Measurements from ENCODE around the gene ILRUN.

Gene ILRUN

GRCh38 chr6:34736823-34737222 is 40.3 kb upstream of the ILRUN start:
- H3K4me3 ChIP-seq (ENCODE audit: low read depth, low read length), result no peak overlapping the region
- no peak for DNase-seq (ENCODE audit: low read depth)
- TF ChIP-seq MYC (IDR thresholded peaks at IDR 0.05; ENCODE audit: low read depth, low read length), result no peak
- TF ChIP-seq CTCF (IDR thresholded peaks at IDR 0.05; ENCODE audit: low read depth, low read length), result no peak
- no peak for TF ChIP-seq MAX (IDR thresholded peaks at IDR 0.05; ENCODE audit: low read depth, low read length)
- no peak for TF ChIP-seq POLR2A (IDR thresholded peaks at IDR 0.05; ENCODE audit: extremely low read depth, insufficient read length)

- no peak overlapping the region for H3K4me3 ChIP-seq (ENCODE audit: low read depth, low read length)
- no peak for TF ChIP-seq POLR2A (IDR thresholded peaks at IDR 0.05; ENCODE audit: extremely low read depth, insufficient read length)
- TF ChIP-seq MAX (IDR thresholded peaks at IDR 0.05; ENCODE audit: low read depth, low read length), result no peak
- no peak for TF ChIP-seq MYC (IDR thresholded peaks at IDR 0.05; ENCODE audit: low read depth, low read length)
- no peak for TF ChIP-seq CTCF (IDR thresholded peaks at IDR 0.05; ENCODE audit: low read depth, low read length)
- DNase-seq (ENCODE audit: low read depth), result no peak
Measured at GRCh38 chr6:34731393-34732060, 35.0 kb upstream of the ILRUN start.

GRCh38 chr6:34729631-34730470 is 33.3 kb upstream of the ILRUN start:
- no peak overlapping the region for H3K4me3 ChIP-seq (ENCODE audit: low read depth, low read length)
- TF ChIP-seq POLR2A (IDR thresholded peaks at IDR 0.05; ENCODE audit: extremely low read depth, insufficient read length), result no peak
- TF ChIP-seq MYC (IDR thresholded peaks at IDR 0.05; ENCODE audit: low read depth, low read length), result no peak
- TF ChIP-seq CTCF (IDR thresholded peaks at IDR 0.05; ENCODE audit: low read depth, low read length), result no peak
- no peak for TF ChIP-seq MAX (IDR thresholded peaks at IDR 0.05; ENCODE audit: low read depth, low read length)
- DNase-seq (ENCODE audit: low read depth), result no peak

- TF ChIP-seq CTCF (IDR thresholded peaks at IDR 0.05; ENCODE audit: low read depth, low read length) (no peak), MAX (IDR thresholded peaks at IDR 0.05; ENCODE audit: low read depth, low read length) (no peak)
- DNase-seq (ENCODE audit: low read depth), result no peak
- H3K4me3 ChIP-seq (ENCODE audit: low read depth, low read length), result no peak overlapping the region
Measured at GRCh38 chr6:34726055-34726454, 29.5 kb upstream of the ILRUN start.

GRCh38 chr6:34723203-34723602 is 26.6 kb upstream of the ILRUN start:
- no peak for DNase-seq (ENCODE audit: low read depth)
- no peak overlapping the region for H3K4me3 ChIP-seq (ENCODE audit: low read depth, low read length)
- no peak for TF ChIP-seq MYC (IDR thresholded peaks at IDR 0.05; ENCODE audit: low read depth, low read length)
- no peak for TF ChIP-seq CTCF (IDR thresholded peaks at IDR 0.05; ENCODE audit: low read depth, low read length)
- TF ChIP-seq MAX (IDR thresholded peaks at IDR 0.05; ENCODE audit: low read depth, low read length), result no peak
- no peak for TF ChIP-seq POLR2A (IDR thresholded peaks at IDR 0.05; ENCODE audit: extremely low read depth, insufficient read length)

Data from NB4 (cell line).